Retinal pigment epithelial cell (primary cell): Measurements from ENCODE around the gene LHFPL2.
"Not testable (repeated sequence)": the region's sequence is repeated elsewhere in the genome, so short reads cannot be mapped to it uniquely, and the experiment has no call there.

Experiments used
- DNase-seq: peaks from one replicate; pipeline ENCODE4 v3.0.0-alpha.2; 2010; ENCODE audit warnings: low read depth
- H3K4me3 ChIP-seq: 2 replicates; pipeline ENCODE4 v1.5.1; 2011; ENCODE audit warnings: mild to moderate bottlenecking, low read length, control low read depth, moderate library complexity
- TF ChIP-seq, protein P1 (sequence below): conservative IDR thresholded peaks from 2 replicates; pipeline ENCODE4 v1.5.1; 2011; ENCODE audit warnings: low read depth, low read length, control low read depth, inconsistent platforms

Gene LHFPL2

DNA sequence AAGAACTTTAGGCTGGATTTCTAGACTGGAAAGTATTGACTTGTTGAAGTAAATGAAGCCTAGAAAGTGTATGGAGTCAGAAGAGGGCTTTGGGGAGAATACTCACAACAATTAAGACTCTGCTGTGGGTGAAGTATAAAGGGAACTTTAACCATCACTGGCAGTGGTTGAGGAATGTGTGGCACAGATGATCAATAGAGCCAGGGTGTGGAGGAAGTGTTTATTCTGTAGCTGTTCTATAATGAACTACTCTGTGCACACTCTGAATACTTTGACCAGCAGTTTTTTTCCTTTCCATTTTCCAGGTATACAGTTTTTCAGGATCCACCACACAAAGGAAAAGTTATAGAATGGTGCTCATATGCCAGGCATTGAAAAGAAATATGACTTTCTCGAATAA, 181.4 kb downstream of the LHFPL2 start:
- TF ChIP-seq, protein P1, sequence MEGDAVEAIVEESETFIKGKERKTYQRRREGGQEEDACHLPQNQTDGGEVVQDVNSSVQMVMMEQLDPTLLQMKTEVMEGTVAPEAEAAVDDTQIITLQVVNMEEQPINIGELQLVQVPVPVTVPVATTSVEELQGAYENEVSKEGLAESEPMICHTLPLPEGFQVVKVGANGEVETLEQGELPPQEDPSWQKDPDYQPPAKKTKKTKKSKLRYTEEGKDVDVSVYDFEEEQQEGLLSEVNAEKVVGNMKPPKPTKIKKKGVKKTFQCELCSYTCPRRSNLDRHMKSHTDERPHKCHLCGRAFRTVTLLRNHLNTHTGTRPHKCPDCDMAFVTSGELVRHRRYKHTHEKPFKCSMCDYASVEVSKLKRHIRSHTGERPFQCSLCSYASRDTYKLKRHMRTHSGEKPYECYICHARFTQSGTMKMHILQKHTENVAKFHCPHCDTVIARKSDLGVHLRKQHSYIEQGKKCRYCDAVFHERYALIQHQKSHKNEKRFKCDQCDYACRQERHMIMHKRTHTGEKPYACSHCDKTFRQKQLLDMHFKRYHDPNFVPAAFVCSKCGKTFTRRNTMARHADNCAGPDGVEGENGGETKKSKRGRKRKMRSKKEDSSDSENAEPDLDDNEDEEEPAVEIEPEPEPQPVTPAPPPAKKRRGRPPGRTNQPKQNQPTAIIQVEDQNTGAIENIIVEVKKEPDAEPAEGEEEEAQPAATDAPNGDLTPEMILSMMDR, result no peak
- H3K4me3 ChIP-seq, result no peak overlapping the region
- DNase-seq, result no peak

DNA sequence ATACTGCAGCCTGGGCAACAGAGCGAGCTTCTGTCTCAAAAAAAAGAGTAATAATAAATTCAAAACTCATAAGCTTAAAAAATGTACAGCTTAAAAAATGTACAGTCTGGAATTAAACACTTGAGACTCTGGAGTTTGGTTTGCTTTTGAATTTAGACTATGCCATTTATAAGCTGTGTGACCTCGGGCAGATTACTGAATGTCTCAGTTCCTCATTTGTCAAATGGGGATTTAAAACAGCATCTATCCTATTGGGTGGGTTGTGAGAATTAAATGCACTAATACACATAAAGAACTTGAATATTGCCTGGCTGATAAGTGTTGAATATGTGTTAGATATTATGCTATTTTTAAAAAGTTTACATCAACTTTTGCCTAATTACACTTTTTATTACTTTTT, 189.7 kb downstream of the LHFPL2 start:
- DNase-seq, result no peak
- TF ChIP-seq, protein P1, result no peak

DNA sequence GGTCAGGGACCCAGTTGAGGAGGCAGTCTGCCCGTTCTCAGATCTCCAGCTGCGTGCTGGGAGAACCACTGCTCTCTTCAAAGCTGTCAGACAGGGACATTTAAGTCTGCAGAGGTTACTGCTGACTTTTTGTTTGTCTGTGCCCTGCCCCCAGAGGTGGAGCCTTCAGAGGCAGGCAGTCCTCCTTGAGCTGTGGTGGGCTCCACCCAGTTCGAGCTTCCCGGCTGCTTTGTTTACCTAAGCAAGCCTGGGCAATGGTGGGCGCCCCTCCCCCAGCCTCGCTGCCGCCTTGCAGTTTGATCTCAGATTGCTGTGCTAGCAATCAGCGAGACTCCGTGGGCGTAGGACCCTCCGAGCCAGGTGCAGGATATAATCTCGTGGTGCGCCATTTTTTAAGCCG, 191.1 kb downstream of the LHFPL2 start:
- not testable (repeated sequence) for DNase-seq, H3K4me3 ChIP-seq

More for the DNA sequence above, 189.7 kb downstream of the LHFPL2 start:
- no peak overlapping the region for H3K4me3 ChIP-seq

DNA sequence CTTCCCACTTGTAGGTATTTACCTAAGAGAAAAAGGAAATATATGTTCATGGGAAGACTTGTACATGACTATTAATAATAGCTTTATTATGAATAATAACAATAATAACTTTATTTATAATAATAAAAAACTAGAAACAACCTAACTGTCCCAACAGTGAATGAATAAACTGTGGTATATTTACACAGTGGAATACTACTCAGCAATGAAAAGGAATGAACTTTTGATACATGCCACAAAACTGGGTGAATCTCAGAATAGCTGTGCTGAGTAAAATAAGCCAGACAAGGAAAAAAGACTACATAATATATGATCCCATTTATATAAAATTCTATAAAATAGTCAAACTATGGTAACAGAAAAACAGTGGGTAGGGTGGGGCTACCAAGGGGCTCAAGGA, 199.5 kb downstream of the LHFPL2 start:
- no peak overlapping the region for H3K4me3 ChIP-seq
- TF ChIP-seq, protein P1, result no peak
- no peak for DNase-seq

DNA sequence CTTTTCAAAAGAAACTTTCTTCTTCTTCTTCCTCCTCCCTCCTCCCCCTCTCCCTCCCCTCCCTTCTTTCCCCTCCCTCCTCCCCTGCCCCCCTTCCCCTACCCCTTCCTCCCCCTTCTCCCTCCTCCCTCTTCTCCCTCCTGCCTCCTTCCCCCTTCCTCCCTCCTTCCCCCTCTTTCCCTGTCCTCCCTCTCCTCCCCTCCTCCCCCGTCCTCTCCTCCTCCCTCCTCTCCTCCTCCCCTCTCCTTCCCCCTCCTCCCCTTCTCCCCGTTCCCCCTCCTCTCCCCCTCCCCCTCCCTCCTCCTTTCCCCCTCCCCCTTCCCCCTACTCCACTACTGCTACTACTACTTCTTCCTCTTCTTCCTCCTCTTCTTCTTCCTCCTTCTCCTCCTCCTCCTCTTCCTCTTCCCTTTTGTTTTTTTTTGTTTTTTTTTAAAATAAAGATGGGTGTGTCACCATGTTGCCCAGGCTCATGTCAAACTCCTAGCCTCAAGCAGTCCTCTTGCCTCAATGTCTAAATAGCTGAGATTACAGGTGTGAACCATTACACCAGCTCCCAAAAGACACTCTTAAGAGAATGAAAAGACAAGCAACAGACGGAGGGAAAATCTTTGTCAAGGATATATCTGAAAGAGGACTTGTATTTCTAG, 200.7 kb downstream of the LHFPL2 start:
- H3K4me3 ChIP-seq, result no peak overlapping the region
- no peak for DNase-seq
- TF ChIP-seq, protein P1, result no peak
